GM21423 (cell line): ENCODE results near the gene COL4A2.

Experiments used
- ATAC-seq: cut with Tn5 transposase; IDR thresholded peaks from one replicate; pipeline ENCODE4 v1.9.1; 2021; ENCODE audit warnings: mild to moderate bottlenecking, moderate library complexity; ENCODE audit not compliant: unreplicated experiment

COL4A2 gene

GRCh38 chr13:110396913-110397381 is 89.9 kb downstream of the COL4A2 start:
- ATAC-seq: no peak

DNA sequence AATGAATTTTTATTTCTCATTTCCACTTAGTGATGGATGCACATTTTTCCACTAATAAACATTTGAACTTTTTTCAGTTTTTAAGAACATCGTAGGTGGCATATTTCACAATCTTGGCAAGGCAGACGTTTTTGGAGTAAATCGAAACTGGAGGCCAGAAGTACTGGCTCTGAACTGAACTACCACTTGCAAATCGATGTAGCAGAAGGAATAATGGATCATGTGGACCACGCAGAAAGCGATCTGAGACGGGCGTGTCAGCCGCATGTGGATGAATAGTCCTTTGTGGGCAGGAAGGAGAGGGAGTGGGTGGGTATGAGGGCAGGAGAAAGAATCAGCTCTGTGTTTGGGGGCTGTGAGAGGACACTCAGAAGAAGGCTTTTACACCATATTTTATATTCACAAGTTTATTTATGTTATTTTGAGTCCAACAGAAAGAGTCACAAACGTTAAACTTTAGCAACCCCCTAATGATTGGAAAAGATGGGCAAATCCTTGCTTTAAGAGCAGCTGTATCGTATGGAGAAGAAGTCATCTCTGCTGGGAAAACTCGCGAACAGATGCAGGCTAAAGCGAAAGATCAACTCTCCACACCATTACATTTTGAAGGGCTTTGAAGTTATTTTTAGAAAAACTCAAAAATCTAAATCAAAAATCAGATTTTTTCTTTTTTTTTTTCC is 90.5 kb downstream of the COL4A2 start:
- ATAC-seq: no peak

DNA sequence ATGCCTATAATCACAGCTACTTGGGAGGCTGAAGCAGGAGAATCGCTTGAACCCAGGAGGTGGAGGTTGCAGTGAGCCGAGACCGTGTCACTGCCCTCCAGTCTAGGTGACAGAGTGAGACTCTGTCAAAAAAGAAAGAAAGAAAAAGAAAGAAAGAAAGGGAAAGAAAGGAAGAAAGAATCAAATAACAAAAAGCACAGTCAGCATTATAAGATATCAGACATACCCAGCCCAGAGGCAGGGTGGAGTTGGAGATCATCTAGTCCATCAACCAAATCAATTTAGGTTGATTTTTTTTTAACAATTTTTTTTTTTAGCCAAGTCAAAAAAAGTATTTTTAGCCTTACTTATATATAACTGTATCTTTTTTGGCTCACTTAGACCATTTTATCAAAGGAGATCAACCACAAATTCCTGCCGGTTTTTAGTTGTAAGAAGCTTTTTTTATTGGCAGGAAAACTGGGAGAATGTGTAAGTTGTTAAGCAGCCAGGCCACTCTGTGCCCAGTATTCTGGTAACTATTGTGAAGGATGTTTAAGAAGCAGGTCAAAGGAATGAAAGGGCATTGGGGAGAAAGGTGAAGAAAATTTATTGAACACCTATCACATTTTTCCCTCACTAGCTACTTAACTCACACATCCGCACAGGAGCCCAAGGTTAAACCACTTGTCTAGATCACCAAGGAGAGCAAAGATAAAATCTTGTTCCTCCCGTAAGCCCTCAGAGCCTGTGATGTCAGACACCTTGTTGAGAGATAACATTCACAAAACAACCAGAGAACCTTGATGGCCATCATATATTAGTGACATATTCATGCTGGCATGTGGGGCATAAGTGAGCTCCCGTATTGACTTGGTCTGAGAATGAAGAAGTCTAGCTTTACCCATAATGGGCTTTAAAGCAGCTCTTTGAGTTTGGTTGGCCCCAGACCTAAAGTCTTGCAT is 91.8 kb downstream of the COL4A2 start:
- ATAC-seq: no peak

DNA sequence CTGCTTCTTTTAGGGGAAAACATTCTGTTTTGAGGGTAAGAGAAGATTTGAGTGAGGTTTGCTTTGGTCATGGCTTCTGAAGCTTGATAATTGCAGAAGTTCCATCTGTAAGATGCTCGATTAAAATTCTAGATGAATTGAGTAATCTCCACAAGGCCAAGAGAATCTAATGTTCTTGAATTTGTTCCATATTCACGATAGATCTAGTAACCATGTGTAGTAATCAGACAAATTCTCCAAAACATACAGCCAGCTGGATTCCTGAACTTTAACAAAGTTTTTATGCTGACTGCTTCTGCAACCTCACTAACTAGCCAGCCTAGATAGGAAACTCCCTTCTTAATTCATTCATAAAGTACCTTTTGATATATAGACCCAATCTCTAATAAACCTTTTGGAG is 92.7 kb downstream of the COL4A2 start:
- no peak for ATAC-seq

DNA sequence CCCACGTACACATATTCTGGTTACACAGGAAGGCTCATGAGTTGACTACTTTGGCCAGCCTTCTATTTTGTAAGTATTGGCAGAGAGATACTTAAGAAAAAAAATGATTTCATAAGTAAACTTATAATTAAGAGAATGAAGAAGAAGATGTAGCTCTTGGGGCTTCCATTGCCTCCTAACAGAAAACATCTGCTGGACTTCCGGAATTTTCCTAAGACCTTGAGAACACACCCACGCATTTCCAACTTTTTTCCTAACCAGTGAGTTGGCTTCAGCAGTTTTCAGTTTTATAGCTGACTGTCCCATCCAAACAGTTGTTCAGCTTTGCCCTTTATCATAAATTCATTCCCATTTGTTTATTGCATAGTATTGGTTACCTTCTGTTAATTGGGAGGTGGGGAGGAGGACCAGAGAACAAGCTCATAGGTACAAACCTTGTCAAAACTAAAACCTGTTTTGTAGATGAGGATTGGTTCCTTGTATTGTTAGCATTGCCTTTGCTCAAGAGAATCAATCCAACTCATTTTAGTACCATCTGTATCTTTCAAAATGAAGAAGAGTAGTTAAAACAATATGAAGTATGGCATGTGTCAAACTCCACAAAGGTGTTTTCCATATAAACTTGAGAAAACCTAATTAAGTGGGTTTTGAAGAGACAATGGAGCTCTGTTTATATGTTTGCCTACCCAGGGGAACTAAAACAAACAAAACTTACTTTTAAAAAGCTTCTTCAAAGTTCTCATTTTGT is 93.9 kb downstream of the COL4A2 start:
- ATAC-seq: no peak

- ATAC-seq: no peak
These were observed 95.4 kb downstream of the COL4A2 start for GRCh38 chr13:110402299-110403069.

GRCh38 chr13:110403315-110403714 is 96.2 kb downstream of the COL4A2 start:
- no peak for ATAC-seq

GRCh38 chr13:110403721-110404120 is 96.6 kb downstream of the COL4A2 start:
- no peak for ATAC-seq

DNA sequence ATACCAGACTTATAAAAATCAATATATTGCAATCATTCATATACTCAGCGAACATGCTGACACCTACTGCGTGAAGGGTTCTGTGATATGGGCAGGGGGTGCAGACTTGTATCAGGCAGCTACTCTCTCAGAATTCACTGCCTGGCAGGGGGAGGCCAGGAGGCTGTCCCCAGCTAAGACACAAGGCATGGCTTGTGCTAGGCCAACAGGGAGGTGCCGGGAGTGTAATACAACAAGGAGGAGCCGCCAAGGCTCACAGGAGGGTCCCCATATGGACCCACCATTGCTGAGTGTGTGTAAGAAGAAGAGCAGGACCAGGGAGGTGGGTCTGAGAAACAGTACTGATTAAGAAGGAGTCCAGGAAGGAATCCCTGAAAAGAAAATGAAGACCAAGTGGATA is 97.2 kb downstream of the COL4A2 start:
- ATAC-seq: no peak

- no peak for ATAC-seq
These were observed 98.7 kb downstream of the COL4A2 start for GRCh38 chr13:110405597-110406450.

DNA sequence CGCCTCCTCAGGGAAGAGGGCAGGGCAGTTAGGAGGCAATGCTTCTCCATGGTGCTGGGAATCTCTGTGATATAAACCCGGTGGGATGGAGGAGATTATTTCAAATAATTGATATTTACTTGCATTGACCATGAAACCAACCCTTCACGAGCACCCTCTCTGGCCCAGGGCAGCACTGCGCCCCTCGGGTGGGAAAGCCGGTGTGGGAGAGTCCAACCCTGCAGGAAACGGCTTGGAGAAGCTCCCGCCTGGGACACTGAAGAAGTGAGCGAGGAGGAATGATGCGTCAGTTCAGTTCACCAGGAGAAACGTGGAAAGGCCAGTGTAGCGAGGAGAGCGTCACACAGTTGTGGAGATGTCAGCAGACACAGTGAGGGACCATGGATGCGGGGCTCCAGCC is 99.9 kb downstream of the COL4A2 start:
- no peak for ATAC-seq

GRCh38 chr13:110407531-110407930 is 100.4 kb downstream of the COL4A2 start:
- ATAC-seq: no peak

GRCh38 chr13:110408286-110408685 is 101.2 kb downstream of the COL4A2 start:
- ATAC-seq: no peak

- ATAC-seq: no peak
These were observed 102.5 kb downstream of the COL4A2 start for GRCh38 chr13:110409581-110409992.

- no peak for ATAC-seq
These were observed 102.9 kb downstream of the COL4A2 start for GRCh38 chr13:110410000-110410399.

DNA sequence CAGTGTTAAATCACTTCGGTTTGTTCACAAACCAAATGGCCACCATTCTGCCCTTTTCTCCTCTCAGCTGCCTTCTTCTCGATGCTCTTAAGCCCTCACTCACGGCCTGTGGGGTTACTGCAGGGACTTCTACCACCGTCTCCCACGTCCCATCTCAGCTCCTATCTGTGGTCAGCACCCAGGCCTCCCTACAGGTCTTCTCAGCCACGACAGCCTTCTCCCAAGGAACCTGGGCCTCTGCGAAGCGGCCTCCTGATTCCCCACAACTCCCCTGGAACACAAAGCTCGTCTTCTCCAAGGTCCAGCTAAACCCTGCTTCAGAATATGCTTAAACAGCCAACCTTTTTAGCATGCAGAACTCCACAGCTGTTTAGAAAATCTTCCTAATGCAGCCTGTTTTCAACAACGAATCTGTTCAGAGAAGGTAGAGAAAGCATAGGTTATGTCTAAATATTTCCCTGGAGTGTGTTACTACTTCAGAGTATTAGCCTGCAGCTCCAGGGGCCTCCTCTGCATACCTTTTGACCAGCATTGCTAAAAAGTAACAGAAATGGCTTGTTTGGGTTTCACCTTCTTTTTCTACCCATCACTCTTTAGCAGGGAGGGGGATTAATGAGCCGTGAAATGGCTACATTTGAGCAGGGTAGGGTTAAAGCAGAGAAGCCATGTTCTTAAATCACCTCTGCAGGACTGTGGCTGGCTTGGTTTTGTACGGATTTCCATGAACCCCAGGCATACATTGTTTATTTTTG is 104.0 kb downstream of the COL4A2 start:
- ATAC-seq: no peak

- ATAC-seq: no peak
These were observed 104.6 kb downstream of the COL4A2 start for GRCh38 chr13:110411688-110412059.

DNA sequence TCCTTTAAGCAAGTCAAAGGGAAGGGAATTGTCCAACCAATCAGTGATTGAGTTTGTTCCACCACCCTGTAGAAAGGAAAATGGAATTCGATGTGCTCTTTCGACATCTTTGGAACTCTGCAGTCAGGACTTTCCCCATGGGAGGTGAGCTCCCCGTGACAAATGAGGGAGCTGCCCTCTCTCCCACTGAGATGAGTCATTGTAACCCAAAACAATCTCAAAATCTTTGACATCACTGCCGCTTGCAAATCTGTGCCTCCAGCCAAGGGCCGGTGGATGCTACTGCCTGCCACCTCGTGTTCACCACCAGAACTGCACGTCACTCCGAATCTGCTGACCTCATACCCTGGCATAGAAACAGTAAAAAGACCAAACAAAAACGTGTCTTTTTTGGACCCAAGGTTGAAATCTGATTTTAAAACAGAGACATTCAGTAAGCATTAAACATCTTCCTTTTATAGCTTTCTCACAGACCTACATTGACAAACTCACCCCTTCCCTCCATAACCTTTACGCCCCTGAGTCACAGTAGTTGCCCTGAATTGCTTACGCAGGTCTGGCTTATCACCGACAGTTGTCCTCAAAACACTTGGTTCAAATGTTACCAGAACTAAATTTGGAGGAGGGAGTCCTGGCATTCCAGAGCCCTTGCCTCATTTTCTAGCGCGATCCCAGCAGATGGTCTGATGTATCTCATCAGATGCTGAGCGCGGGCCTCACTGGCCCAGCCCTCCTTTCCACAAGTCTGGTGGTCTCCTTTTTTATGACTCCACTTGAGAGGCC is 105.2 kb downstream of the COL4A2 start:
- ATAC-seq: peak; percentile 92
